Heart right ventricle (tissue), 16 donors: ENCODE measurements around the gene COA5. TPM values are rescaled to one million over a fixed set of nuclear protein-coding genes. Genes with fewer than 3 reads are reported as not detected.
A peak's percentile ranks its signal among the peaks of the same experiment; 100 is the strongest.

ENCODE experiments used
- ATAC-seq, 8 donors: fragments of 200-7000 bp; cut with Tn5 transposase; one replicate each; pipeline ENCODE4 v1.9.1; 2020; ENCODE audit warnings: mild to moderate bottlenecking in 8 of 8, moderate library complexity in 8 of 8, moderate number of reproducible peaks in 1 of 8
- DNase-seq, 2 donors: peaks; one replicate each; pipeline ENCODE4 v3.0.0-alpha.2; 2020
- H3K27ac ChIP-seq, 10 donors: fragments of 200-600 bp; sonication (generic) in 2 of 10; one replicate each; pipeline versions ENCODE4 v1.5.0 to v1.8.0; 2020 to 2022; ENCODE audit warnings: mild to moderate bottlenecking in 3 of 10
- H3K27me3 ChIP-seq, 7 donors: fragments of 200-600 bp; one replicate each; pipeline ENCODE4 v1.8.0; 2021 to 2022; ENCODE audit warnings: mild to moderate bottlenecking in 2 of 7
- H3K36me3 ChIP-seq, 9 donors: fragments of 200-600 bp; sonication (generic) in 1 of 9; one replicate each; pipeline versions ENCODE4 v1.5.0 to v1.8.0; 2020 to 2022; ENCODE audit warnings: mild to moderate bottlenecking in 2 of 9
- H3K4me1 ChIP-seq, 9 donors: fragments of 200-600 bp; sonication (generic) in 1 of 9; one replicate each; pipeline versions ENCODE4 v1.5.0 to v1.8.0; 2020 to 2022; ENCODE audit warnings: mild to moderate bottlenecking in 4 of 9
- H3K4me3 ChIP-seq, 10 donors: fragments of 200-600 bp; sonication (generic) in 2 of 10; one replicate each; pipeline versions ENCODE4 v1.5.0 to v1.8.0; 2020 to 2022; ENCODE audit warnings: mild to moderate bottlenecking in 7 of 10, moderate library complexity in 2 of 10
- H3K9me3 ChIP-seq, 11 donors: fragments of 200-600 bp in 10 of 11; sonication (generic) in 2 of 11; one replicate each; pipeline versions ENCODE4 v1.5.0 to v1.8.0; 2013 to 2022; ENCODE audit warnings: mild to moderate bottlenecking in 2 of 11, control low read depth in 1 of 11, moderate library complexity in 1 of 11
- CTCF ChIP-seq, 9 donors: fragments of 200-600 bp; sonication (generic) in 2 of 9; IDR thresholded peaks; one replicate each; pipeline versions ENCODE4 v1.5.0 to v1.8.0; 2021 to 2022; ENCODE audit warnings: antibody characterized with exemption in 9 of 9, mild to moderate bottlenecking in 5 of 9, moderate library complexity in 1 of 9
- WGBS, 2 donors: extraction: QIAGEN DNeasy Blood & Tissue Kit; methylation state at CpG; one replicate each; pipeline ENCODE4 v1.1.7; 2013; ENCODE audit warnings: inconsistent platforms in 1 of 2; 5-methylcytosine and 5-hydroxymethylcytosine counted together
- intact Hi-C, 10 donors: fragments of 100-400 bp; cut with DNase I; formaldehyde crosslinking; loops; one replicate each; pipeline versions ENCODE4 v1.11.1 to v1.14.2; 2022
- polyA plus RNA-seq, 2 donors: library from polyadenylated mRNA; stranded (reverse); fragments of 200-250 nt; gene quantifications; one replicate each; pipeline ENCODE4 v1.2.3, GENCODE V29; 2013
- total RNA-seq, 10 donors: library from RNA; stranded (reverse); fragmentation: NEBNext Ultra II Directional in 3 of 10; extraction: Animal tissue kit (Norgen Biotek cat#: 25700) in 3 of 10; gene quantifications; one replicate each; pipeline versions ENCODE4 v1.2.1 to v1.2.4, GENCODE V29; 2021 to 2023
- donor health status: Arrhythmogenic right ventricular cardiomyopathy.
- donor health status: ischemic (EF 13 %, LVEDD 7.1; RV severe dilation, severe dysfunction).
- donor health status: healthy with polysubstance abuse.
- donor health status: DM: no; HTN: yes; CAD: no.
- donor health status: DM: no; HTN: no; CAD: no.
- donor health status: ischemic (EF 25% LVEDD 6.9; RV normal size, moderate dysfunction).
- donor health status: ischemic (EF 25% LVEDD 5.7; RV mildly dilated, moderate dysfunction).
- donor health status: healthy.
- donor health status: DM: yes; HTN: yes; CAD: no.
- donor health status: Ischemic cardiomyopathy.
- donor health status: ischemic (EF 35%, LVEDD 5.7; RV mildly dilated, moderate dysfunction).
- donor health status: nonischemic (EF 11% LVEDD 7.7; RV severe dilation, severe dysfunction).
- donor health status: DM: yes; HTN: yes; CAD: no.
- donor health status: PGD.
- donor health status: ischemic (EF 29% LVEDD 5.4; RV normal size, mild dysfunction).
- donor health status: nonischemic (EF 23%, LVEDD 6.1; RV moderate dilation, normal function).

The COA5 gene
- total and polyA plus RNA-seq, 12 donors, result 20.2 to 61.2 (median 26.0) TPM

DNA sequence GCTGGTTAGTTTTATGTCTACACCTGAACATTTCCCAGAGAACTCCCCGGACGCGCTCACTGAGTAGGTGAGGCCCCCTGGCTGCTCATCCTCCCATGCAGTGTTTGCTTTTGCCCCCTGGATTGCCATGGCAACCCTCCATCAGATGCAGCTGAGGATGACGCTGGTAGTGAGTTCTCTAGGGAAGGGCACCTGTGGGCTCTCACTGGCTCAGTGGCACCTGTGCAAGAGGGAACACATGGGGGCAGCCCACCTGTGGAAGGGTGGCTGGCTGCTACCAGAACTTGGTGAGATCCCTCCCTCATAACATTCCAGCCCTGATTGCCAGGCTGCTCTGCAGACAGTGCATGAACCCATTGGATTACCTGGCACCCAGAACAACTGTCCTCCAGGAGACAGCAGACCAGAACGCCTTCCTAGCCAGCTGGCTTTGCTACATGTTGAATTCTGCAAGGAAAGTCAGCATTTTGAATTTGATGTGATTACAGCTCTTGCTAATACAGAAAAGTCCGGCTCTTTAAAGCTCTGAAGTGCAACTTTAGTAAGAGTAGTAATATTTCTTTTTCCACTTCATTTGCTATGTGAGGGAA is 21.7 kb downstream of the COA5 start:
- no peak for DNase-seq
- Histone ChIP-seq H3K4me1 (no peaks in the 10 kb centered on the region), H3K36me3 (peaks cover 0 to 98% (median 15%) of the 10 kb centered on the region in 9 donors), H3K27ac (no peak overlapping the region), H3K27me3 (no peaks in the 10 kb centered on the region), H3K4me3 (no peak overlapping the region), H3K9me3 (no peaks in the 10 kb centered on the region)
- no peak for TF ChIP-seq CTCF (IDR thresholded peaks at IDR 0.05)
- ATAC-seq, result no peak
- intact Hi-C loops, result no loop called here
- 95% methylated on average over 6 of the region's 6 CpGs for WGBS, 2 donors

- 94 to 97% methylated on average over 10 of the region's 10 CpGs for WGBS, 2 donors
- no peak overlapping the region for H3K4me3 ChIP-seq
- peaks cover 0 to 98% (median 13%) of the 10 kb centered on the region in 9 donors for H3K36me3 ChIP-seq
- intact Hi-C loops, result no loop called here
- H3K27me3 ChIP-seq, result no peaks in the 10 kb centered on the region
- no peaks in the 10 kb centered on the region for H3K4me1 ChIP-seq
- no peak for ATAC-seq
- no peaks in the 10 kb centered on the region for H3K9me3 ChIP-seq
- no peak for TF ChIP-seq CTCF (IDR thresholded peaks at IDR 0.05)
- DNase-seq, result no peak
- no peak overlapping the region for H3K27ac ChIP-seq
These were observed 22.9 kb downstream of the COA5 start for GRCh38 chr2:98585386-98585785.

DNA sequence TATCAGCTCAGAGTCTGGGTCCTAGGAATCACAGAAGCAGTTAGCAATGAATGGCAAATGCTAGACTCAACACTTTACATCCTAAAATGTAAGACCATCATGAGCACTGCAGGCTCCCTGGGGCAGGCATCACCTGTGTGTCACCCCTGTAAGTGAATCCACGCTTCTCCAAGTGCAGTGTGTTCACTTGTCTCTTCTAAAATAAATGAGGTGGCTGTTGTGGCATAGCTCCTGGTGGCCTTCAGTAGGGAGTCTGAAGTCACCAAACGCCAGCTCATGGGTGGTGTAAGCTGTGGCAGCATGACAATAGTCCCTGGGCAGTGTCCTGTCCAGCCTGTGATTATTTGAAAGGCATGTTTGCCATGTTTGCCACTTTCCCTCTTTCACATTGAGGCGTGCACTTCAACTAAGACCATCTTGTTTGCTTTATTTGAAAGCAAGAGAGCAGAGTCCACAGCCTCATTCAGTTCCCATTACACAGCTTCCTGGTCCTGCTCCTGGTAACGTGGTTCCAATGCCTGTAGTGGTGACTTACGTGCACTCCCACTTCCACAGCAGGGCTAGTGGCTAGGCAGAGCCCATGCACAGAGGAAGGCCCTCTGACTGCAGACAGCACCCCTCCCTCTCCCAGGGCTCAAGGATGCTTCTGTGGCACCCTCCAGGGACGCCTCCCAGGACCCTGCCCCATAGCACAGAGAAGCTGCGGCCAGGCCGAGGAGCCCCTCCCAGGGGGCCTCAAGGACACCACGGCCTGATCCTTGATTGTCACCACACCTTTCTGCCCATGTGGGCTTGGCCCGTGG is 24.3 kb downstream of the COA5 start:
- intact Hi-C loops, result no loop called here
- no peak overlapping the region for H3K4me3 ChIP-seq
- no peaks in the 10 kb centered on the region for H3K27me3 ChIP-seq
- H3K4me1 ChIP-seq, result peaks cover 0 to 9% (median 0%) of the 10 kb centered on the region in 9 donors
- H3K27ac ChIP-seq, result no peak overlapping the region
- H3K9me3 ChIP-seq, result no peaks in the 10 kb centered on the region
- DNase-seq (no peak), ATAC-seq (peak in 1 of 8 donors; percentile 59)
- peaks cover 0 to 98% (median 13%) of the 10 kb centered on the region in 9 donors for H3K36me3 ChIP-seq
- 83 to 86% methylated on average over 10 of the region's 10 CpGs for WGBS, 2 donors
- TF ChIP-seq CTCF (IDR thresholded peaks at IDR 0.05), result no peak

- intact Hi-C loops, result no loop called here
- 95 to 97% methylated on average over 7 of the region's 7 CpGs for WGBS, 2 donors
- peaks cover 0 to 99% (median 19%) of the 10 kb centered on the region in 9 donors for H3K36me3 ChIP-seq
These were observed 25.0 kb downstream of the COA5 start for GRCh38 chr2:98583276-98583675.

More at GRCh38 chr2:98583276-98583675, 25.0 kb downstream of the COA5 start:
- Histone ChIP-seq H3K4me3 (no peak overlapping the region), H3K27ac (no peak overlapping the region), H3K9me3 (no peaks in the 10 kb centered on the region), H3K27me3 (no peaks in the 10 kb centered on the region), H3K4me1 (peaks cover 0 to 9% (median 0%) of the 10 kb centered on the region in 9 donors)
- no peak for ATAC-seq
- no peak for DNase-seq
- TF ChIP-seq CTCF (IDR thresholded peaks at IDR 0.05), result no peak
